CD8-positive, alpha-beta memory T cell (primary cell): ENCODE results near the gene TPSG1. TPM values are rescaled to one million over a fixed set of nuclear protein-coding genes. Genes with fewer than 3 reads are reported as not detected.
"Not testable (repeated sequence)": the region's sequence is repeated elsewhere in the genome, so short reads cannot be mapped to it uniquely, and the experiment has no call there.

Experiments used
- CTCF ChIA-PET: fragments of 350-600 bp; sonication (Branson Sonifier 250); formaldehyde crosslinking; loops from one replicate; lab custom pipeline; 2021; ENCODE audit warnings: antibody characterized with exemption; lab: Charles Lee
- POLR2A ChIA-PET: fragments of 350-600 bp; sonication (Branson Sonifier 250); formaldehyde crosslinking; loops from one replicate; lab custom pipeline; 2021; ENCODE audit warnings: antibody characterized with exemption; lab: Charles Lee
- DNase-seq, 5 donors: peaks; one replicate each; pipeline versions ENCODE4 v3.0.0 to v3.0.0-alpha.2; 2020 to 2022; ENCODE audit warnings: mixed read lengths in 1 of 5
- H3K27ac ChIP-seq: one replicate; pipeline ENCODE4 v1.7.0; 2013; ENCODE audit warnings: low read depth, mild to moderate bottlenecking, low read length, moderate library complexity
- H3K27me3 ChIP-seq: 2 replicates; pipeline ENCODE4 v1.7.0; 2013; ENCODE audit warnings: low read length, mild to moderate bottlenecking; ENCODE audit not compliant: insufficient read depth, poor library complexity, severe bottlenecking
- H3K36me3 ChIP-seq: 2 replicates; pipeline ENCODE4 v1.7.0; 2013; ENCODE audit warnings: mild to moderate bottlenecking, low read length, moderate library complexity; ENCODE audit not compliant: insufficient read depth
- H3K4me1 ChIP-seq: 2 replicates; pipeline ENCODE4 v1.7.0; 2013; ENCODE audit warnings: mild to moderate bottlenecking, low read length, moderate library complexity; ENCODE audit not compliant: insufficient read depth
- H3K4me3 ChIP-seq: 2 replicates; pipeline ENCODE4 v1.7.0; 2013; ENCODE audit warnings: mild to moderate bottlenecking, low read length
- H3K9me3 ChIP-seq: 2 replicates; pipeline ENCODE4 v1.7.0; 2013; ENCODE audit warnings: mild to moderate bottlenecking, low read length
- H3K27ac Mint-ChIP-seq, 8 donors: one replicate each; pipeline ENCODE4 v1.8.0; 2020 to 2021; ENCODE audit warnings: mixed read lengths in 8 of 8, mild to moderate bottlenecking in 6 of 8, inconsistent platforms in 3 of 8, moderate library complexity in 3 of 8
- H3K27me3 Mint-ChIP-seq, 2 donors: one replicate each; pipeline ENCODE4 v1.8.0; 2020 to 2021; ENCODE audit warnings: mixed read lengths in 2 of 2, mild to moderate bottlenecking in 1 of 2, moderate library complexity in 1 of 2
- H3K36me3 Mint-ChIP-seq, 3 donors: one replicate each; pipeline ENCODE4 v1.8.0; 2020 to 2021; ENCODE audit warnings: mixed read lengths in 3 of 3, inconsistent platforms in 1 of 3, mild to moderate bottlenecking in 1 of 3
- H3K4me1 Mint-ChIP-seq, 3 donors: one replicate each; pipeline ENCODE4 v1.8.0; 2020 to 2021; ENCODE audit warnings: mixed read lengths in 3 of 3, inconsistent platforms in 1 of 3, mild to moderate bottlenecking in 1 of 3
- H3K4me3 Mint-ChIP-seq, 7 donors: one replicate each; pipeline ENCODE4 v1.8.0; 2020 to 2021; ENCODE audit warnings: mixed read lengths in 7 of 7, mild to moderate bottlenecking in 6 of 7, moderate library complexity in 4 of 7, inconsistent platforms in 2 of 7
- H3K9me3 Mint-ChIP-seq, 5 donors: one replicate each; pipeline ENCODE4 v1.8.0; 2020 to 2022; ENCODE audit warnings: mixed read lengths in 5 of 5, mild to moderate bottlenecking in 3 of 5, moderate library complexity in 2 of 5, inconsistent platforms in 1 of 5
- polyA plus RNA-seq: library from polyadenylated mRNA; unstranded; fragments of 300-500 nt; fragmentation: Illumina TruSeq; gene quantifications from one replicate; pipeline ENCODE4 v1.2.3, GENCODE V29; 2021
- total RNA-seq, 2 experiments: library from RNA; stranded (reverse); gene quantifications; one replicate each; pipeline ENCODE4 v1.2.3, GENCODE V29; 2021

TPSG1 gene
- total RNA-seq (not detected), polyA plus RNA-seq (not detected)

DNA sequence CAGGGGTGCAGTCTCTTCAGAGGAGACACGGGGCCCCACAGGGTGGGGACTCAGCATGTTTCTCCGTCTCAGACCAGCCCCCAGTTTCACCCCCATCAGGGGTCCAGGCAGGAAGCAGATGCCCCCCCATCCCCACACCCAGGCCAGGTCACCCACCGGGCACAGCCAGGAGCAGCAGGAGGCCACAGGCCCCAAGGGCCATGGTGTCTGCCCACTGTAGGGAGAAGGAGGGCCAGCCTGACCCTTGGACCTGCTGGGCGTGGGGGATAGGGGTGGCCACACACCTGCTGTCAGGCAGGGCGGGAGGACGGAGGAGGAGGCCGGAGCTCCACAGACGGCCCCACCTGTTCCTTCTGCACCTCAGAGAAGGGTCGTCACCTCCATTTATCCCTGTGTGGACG, at the start of gene TPSG1:
TSS of gene TPSG1 (minus strand) at position 218 of the 401 bp plus-strand sequence. CDS start at position 202, 16 bp downstream.
- Mint-ChIP-seq H3K9me3 (no peaks in the 10 kb centered on the region), H3K27ac (no peak within 1 kb of the TSS), H3K4me3 (no peak within 1 kb of the TSS), H3K27me3 (peaks cover 3 to 4% of the 10 kb centered on the region in 2 donors), H3K4me1 (no peaks in the 10 kb centered on the region), H3K36me3 (no peaks in the 10 kb centered on the region)
- DNase-seq: no peak
- H3K27ac ChIP-seq: no peak within 1 kb of the TSS
- CTCF ChIA-PET: no interaction called here
- POLR2A ChIA-PET: no interaction called here
- H3K4me1 ChIP-seq: no peaks in the 10 kb centered on the region
- no peak within 1 kb of the TSS for H3K4me3 ChIP-seq
- no peaks in the 10 kb centered on the region for H3K9me3 ChIP-seq
- no peaks in the 10 kb centered on the region for H3K36me3 ChIP-seq
- H3K27me3 ChIP-seq: no peaks in the 10 kb centered on the region

DNA sequence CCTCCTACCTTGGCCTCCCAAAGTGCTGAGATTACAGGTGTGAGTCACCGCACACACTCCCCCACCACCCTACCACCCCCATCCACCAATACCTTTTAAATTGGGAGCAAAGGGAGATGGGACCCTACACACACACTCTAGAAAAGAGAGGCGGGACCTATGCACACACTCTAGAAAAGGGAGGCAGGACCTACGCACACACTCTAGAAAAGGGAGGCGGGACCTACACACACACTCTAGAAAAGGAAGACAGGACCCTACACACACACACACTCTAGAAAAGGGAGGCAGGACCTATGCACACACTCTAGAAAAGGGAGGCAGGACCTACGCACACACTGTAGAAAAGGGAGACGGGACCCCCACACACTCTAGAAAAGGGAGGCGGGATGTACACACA, 49.7 kb upstream of the TPSG1 start:
- Mint-ChIP-seq H3K4me1 (peaks cover 0 to 5% (median 0%) of the 10 kb centered on the region in 3 donors), H3K36me3 (no peaks in the 10 kb centered on the region), H3K4me3 (no peak overlapping the region), H3K27ac (no peak overlapping the region), H3K27me3 (peaks cover 12 to 24% of the 10 kb centered on the region in 2 donors), H3K9me3 (peaks cover 0 to 2% (median 0%) of the 10 kb centered on the region in 5 donors)
- POLR2A ChIA-PET: no interaction called here
- Histone ChIP-seq H3K36me3 (no peaks in the 10 kb centered on the region), H3K27me3 (peaks cover 4% of the 10 kb centered on the region), H3K9me3 (no peaks in the 10 kb centered on the region), H3K4me1 (no peaks in the 10 kb centered on the region), H3K27ac (no peak overlapping the region), H3K4me3 (no peak overlapping the region)
- CTCF ChIA-PET: interaction anchor here (0.9 kb wide), 1 partner anchor 10 kb away, joined by 3 read pairs; no protein-coding TSS in a partner anchor
- no peak for DNase-seq

DNA sequence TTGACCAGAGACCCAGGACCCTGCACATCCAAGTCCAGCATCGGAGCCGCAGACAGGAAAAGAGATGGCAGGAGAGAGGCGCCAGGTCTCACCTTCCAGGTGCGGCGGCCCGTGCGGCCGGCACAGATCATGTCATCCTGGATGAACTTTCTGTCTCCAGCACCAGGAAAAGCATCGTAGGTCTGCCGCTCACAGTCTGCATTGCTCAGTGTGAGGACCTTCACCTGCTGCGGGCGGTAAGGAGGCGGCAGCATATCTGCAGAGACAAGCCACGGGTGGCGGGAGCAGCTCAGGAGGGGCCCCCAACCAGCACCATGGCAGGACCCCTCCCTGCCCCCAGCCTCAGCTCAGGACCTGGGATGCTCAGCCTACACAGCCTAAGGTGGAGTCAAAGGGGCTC, 48.7 kb upstream of the TPSG1 start:
- H3K4me1 Mint-ChIP-seq: peaks cover 0 to 5% (median 0%) of the 10 kb centered on the region in 3 donors
- H3K4me3 Mint-ChIP-seq: no peak overlapping the region
- CTCF ChIA-PET: interaction anchor here (0.9 kb wide), 1 partner anchor 9 kb away, joined by 3 read pairs; no protein-coding TSS in a partner anchor

DNA sequence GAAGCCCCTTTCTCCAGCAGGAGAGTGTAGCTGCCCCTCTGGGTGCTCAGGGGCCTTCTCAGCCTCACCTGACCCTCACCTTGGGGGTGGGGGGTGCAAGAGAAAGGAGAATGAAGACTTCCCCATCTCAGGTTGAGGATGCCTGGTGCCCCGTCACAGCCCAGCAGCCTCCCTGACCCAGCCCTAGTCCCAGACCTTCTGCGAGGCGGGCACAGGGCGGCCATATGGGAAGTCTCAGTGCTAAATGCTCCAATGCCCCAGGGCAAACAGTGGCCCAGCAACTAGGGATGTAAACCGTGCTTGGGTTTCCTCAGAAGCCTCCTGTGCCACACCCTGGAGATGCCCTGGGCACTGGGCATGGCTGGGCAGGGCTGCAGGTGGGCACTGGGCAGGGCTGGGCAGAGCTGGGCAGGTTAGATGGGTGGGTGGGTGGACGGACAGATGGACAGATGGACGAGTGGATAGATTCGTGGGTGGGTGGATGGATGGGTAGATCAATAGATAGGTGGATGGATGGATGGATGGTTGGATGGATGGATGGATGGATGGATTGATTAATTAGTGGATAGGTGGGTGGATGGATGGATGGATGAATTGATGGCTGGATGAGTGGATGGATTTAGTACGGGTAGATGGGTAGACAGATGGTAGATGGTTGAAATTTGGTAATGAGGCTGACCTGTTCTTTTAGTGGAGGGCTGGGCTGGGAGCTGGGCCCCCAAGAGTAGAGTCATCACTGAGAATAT, 47.6 kb upstream of the TPSG1 start:
- peaks cover 0 to 5% (median 0%) of the 10 kb centered on the region in 3 donors for H3K4me1 Mint-ChIP-seq
- Histone ChIP-seq H3K4me1 (no peaks in the 10 kb centered on the region), H3K36me3 (no peaks in the 10 kb centered on the region), H3K4me3 (no peak overlapping the region), H3K27me3 (peaks cover 2% of the 10 kb centered on the region), H3K27ac (no peak overlapping the region), H3K9me3 (no peaks in the 10 kb centered on the region)
- H3K27me3 Mint-ChIP-seq: peaks cover 12 to 25% of the 10 kb centered on the region in 2 donors
- no peak overlapping the region for H3K27ac Mint-ChIP-seq
- ChIA-PET CTCF (no interaction called here), POLR2A (no interaction called here)
- DNase-seq: no peak
- no peak overlapping the region for H3K4me3 Mint-ChIP-seq
- no peaks in the 10 kb centered on the region for H3K36me3 Mint-ChIP-seq
- H3K9me3 Mint-ChIP-seq: no peaks in the 10 kb centered on the region

More for the DNA sequence above, 48.7 kb upstream of the TPSG1 start:
- H3K4me3 ChIP-seq: no peak overlapping the region
- Mint-ChIP-seq H3K36me3 (no peaks in the 10 kb centered on the region), H3K27ac (no peak overlapping the region), H3K9me3 (peaks cover 0 to 2% (median 0%) of the 10 kb centered on the region in 5 donors), H3K27me3 (peaks cover 12 to 28% of the 10 kb centered on the region in 2 donors)
- no peaks in the 10 kb centered on the region for H3K9me3 ChIP-seq
- no peak for DNase-seq
- no peak overlapping the region for H3K27ac ChIP-seq
- no peaks in the 10 kb centered on the region for H3K4me1 ChIP-seq
- H3K36me3 ChIP-seq: no peaks in the 10 kb centered on the region
- POLR2A ChIA-PET: no interaction called here
- peaks cover 4% of the 10 kb centered on the region for H3K27me3 ChIP-seq

GRCh38 chr16:1271724-1272413, 46.8 kb upstream of the TPSG1 start:
- not testable (repeated sequence) for H3K27me3 ChIP-seq
- H3K27me3 Mint-ChIP-seq: peaks cover 12 to 23% of the 10 kb centered on the region in 2 donors

DNA sequence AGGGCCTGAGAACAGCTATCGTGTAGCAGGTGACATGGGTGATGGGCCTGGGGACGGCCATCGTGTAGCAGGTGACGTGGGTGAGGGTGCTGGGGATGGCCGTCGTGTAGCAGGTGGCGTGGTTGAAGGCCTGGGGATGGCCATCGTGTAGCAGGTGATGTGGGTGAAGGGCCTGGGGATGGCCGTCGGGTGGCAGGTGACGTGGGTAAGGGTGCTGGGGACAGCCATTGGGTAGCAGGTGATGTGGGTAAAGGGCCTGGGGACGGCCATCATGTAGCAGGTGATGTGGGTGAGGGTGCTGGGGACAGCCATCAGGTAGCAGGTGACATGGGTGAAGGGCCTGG, 46.3 kb upstream of the TPSG1 start:
- no peak overlapping the region for H3K4me3 Mint-ChIP-seq
- Histone ChIP-seq H3K36me3 (no peaks in the 10 kb centered on the region), H3K27me3 (no peaks in the 10 kb centered on the region), H3K9me3 (no peaks in the 10 kb centered on the region), H3K4me1 (no peaks in the 10 kb centered on the region), H3K27ac (no peak overlapping the region), H3K4me3 (no peak overlapping the region)
- H3K36me3 Mint-ChIP-seq: no peaks in the 10 kb centered on the region
- H3K27ac Mint-ChIP-seq: no peak overlapping the region
- ChIA-PET POLR2A (no interaction called here), CTCF (no interaction called here)
- H3K27me3 Mint-ChIP-seq: peaks cover 12 to 23% of the 10 kb centered on the region in 2 donors
- H3K4me1 Mint-ChIP-seq: peaks cover 0 to 5% (median 0%) of the 10 kb centered on the region in 3 donors
- no peaks in the 10 kb centered on the region for H3K9me3 Mint-ChIP-seq
- DNase-seq: no peak

More at GRCh38 chr16:1271724-1272413, 46.8 kb upstream of the TPSG1 start:
- CTCF ChIA-PET, H3K9me3 ChIP-seq, H3K36me3 Mint-ChIP-seq, H3K4me3 Mint-ChIP-seq, H3K4me1 Mint-ChIP-seq, H3K27ac Mint-ChIP-seq, DNase-seq, POLR2A ChIA-PET, H3K9me3 Mint-ChIP-seq, H3K4me3 ChIP-seq, H3K36me3 ChIP-seq, H3K4me1 ChIP-seq, H3K27ac ChIP-seq: not testable (repeated sequence)

GRCh38 chr16:1269418-1269817, 44.4 kb upstream of the TPSG1 start:
- H3K27ac Mint-ChIP-seq, CTCF ChIA-PET, POLR2A ChIA-PET: not testable (repeated sequence)

GRCh38 chr16:1265826-1266225, 40.8 kb upstream of the TPSG1 start:
- CTCF ChIA-PET: no interaction called here
- Mint-ChIP-seq H3K36me3 (no peaks in the 10 kb centered on the region), H3K4me1 (no peaks in the 10 kb centered on the region), H3K9me3 (no peaks in the 10 kb centered on the region), H3K27me3 (peaks cover 7 to 15% of the 10 kb centered on the region in 2 donors), H3K27ac (no peak overlapping the region), H3K4me3 (no peak overlapping the region)
- H3K9me3 ChIP-seq: no peaks in the 10 kb centered on the region
- no peak for DNase-seq
- no peak overlapping the region for H3K4me3 ChIP-seq
- H3K27ac ChIP-seq: no peak overlapping the region
- H3K27me3 ChIP-seq: no peaks in the 10 kb centered on the region
- H3K4me1 ChIP-seq: no peaks in the 10 kb centered on the region
- no peaks in the 10 kb centered on the region for H3K36me3 ChIP-seq
- POLR2A ChIA-PET: no interaction called here

More at GRCh38 chr16:1269418-1269817, 44.4 kb upstream of the TPSG1 start:
- not testable (repeated sequence) for H3K27ac ChIP-seq, H3K9me3 Mint-ChIP-seq, H3K4me1 ChIP-seq, H3K36me3 Mint-ChIP-seq, H3K27me3 ChIP-seq, H3K9me3 ChIP-seq, H3K4me1 Mint-ChIP-seq, DNase-seq, H3K4me3 Mint-ChIP-seq, H3K36me3 ChIP-seq, H3K4me3 ChIP-seq
- H3K27me3 Mint-ChIP-seq: peaks cover 8 to 15% of the 10 kb centered on the region in 2 donors
